Measurements from ENCODE around the gene FRMPD4.

The FRMPD4 gene

DNA sequence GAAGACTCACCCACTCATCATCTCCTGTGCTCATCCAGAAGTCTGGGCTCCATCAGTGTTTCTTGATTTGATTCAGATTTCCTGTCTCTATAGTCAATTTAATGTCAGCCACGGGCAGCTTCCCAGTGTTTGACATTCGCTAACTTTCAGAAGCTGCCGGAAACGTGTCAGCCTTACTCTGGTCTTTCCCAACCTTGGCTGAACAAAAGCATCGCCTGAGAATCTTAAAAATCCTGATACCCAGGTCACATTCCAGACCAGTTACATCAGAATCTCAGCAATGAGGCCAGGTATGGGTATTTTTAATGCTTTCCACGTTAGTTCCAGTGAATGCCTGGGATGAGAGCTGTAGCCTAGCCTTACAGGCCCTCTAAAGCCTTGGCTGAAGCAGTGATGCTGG is 233.8 kb downstream of the FRMPD4 start:
- DNase-seq, result no peak

DNA sequence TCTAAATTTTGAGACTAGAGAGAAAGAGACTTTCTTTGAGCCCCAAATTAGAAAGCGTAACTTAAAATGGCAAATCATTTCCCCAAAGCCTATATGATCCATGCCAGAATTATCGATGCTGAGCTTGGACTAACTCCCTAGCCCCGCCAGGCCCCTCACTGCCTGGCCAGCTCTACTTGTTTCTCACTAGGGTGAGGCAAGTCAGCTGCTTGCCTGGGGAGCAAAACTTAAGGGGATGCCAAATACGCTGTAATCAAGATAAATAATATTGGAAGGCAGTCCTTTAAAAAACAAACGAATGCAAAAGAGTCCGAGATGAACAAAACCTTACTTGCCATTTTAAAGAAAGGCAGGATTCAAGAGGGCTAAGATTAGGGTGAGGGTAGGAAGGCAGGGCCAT is 236.0 kb downstream of the FRMPD4 start:
- DNase-seq, result no peak

DNA sequence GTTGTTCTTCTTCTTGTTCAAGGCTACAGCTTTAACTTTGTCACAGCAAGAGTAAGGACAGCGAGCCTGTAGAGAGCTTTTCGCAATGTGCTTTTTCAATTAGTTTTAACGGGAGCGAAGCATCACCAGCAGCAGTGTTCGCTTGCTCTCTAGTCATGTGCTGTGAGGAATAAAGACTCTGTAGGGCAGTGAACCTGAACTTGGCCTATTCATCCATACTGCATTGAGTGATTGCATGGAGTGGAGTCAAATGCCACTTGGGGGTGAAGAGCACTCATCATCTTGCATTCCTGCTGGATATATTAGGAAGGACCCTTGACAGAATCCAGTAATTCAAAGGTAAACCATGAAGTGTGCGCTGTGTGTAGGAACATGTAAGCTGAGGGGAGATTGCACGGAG is 240.0 kb downstream of the FRMPD4 start:
- DNase-seq, result no peak

- DNase-seq, result no peak
Measured at GRCh38 chrX:12378706-12379105, 240.4 kb downstream of the FRMPD4 start.

DNA sequence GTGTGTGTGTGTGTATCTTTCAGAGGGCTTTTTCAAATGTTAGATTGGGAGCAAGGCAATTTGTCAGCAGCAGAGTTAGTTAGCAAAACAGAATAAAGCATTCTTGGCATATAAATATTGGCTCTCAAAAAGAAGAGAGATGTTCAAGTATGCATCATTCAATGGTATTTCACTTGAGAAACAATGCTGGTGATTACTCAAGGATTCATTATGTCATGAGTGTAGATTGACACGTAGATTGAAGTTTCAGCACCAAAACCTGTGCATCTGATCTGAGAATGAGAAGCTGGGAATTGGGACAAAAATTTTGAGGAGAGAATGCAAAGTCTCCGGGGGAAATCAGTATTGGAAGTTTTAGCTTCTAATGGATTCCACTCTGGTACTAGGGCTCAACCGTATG is 241.4 kb downstream of the FRMPD4 start:
- no peak for DNase-seq

DNA sequence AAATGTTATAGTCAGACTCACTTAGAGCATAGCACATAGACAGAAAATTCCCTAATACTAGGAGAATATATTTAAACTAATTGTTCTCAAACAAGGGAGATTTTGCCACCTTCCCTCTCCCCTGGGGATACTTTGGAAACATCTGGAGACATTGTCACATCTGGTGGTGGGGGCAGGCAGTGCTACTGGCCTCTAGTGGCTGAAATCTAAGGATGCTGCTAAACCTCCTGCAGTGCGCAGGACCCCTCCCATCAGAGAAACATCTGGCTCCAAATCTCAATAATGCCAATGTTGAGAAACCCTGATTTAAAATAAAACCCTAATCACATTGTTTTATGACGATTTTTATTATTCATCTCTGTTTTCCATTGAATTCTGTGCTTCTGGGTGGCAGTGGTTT is 244.9 kb downstream of the FRMPD4 start:
- DNase-seq, result no peak

DNA sequence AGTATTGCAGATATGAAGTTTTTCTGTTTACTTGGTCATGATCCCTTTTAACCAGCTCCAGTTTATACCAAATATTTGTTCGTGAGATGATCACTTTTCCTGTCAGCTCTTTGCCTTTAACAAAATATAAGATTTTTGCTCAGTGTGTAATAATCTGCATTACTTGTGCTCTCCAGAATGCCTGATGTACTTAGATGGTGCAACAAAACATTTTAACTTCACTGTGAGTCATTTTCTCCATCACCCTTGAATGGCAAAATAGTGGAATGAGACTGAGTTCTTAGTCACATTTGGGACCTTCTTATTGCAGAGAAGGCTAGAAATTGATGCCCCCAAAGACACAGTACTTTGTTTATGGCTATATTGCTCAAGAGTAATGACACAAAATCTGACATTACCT is 252.0 kb downstream of the FRMPD4 start:
- DNase-seq, result no peak

DNA sequence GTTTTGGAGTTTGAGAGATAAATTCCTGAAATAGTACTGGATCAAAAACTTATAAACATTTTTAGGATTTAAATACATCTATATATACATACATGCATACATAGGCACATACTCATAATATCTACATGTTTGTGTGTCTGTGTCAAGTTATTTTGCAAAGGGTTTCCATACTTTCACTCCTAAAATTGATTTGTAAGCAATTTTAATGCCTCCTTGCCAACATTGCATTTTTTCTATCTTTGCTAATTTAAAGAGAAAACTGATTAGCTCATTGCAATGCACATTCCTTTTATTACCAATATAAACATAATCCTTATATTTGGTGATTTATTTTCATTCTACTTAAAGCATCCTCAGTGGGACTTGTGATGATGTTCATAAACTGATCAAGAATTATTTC is 258.3 kb downstream of the FRMPD4 start:
- no peak for DNase-seq

DNA sequence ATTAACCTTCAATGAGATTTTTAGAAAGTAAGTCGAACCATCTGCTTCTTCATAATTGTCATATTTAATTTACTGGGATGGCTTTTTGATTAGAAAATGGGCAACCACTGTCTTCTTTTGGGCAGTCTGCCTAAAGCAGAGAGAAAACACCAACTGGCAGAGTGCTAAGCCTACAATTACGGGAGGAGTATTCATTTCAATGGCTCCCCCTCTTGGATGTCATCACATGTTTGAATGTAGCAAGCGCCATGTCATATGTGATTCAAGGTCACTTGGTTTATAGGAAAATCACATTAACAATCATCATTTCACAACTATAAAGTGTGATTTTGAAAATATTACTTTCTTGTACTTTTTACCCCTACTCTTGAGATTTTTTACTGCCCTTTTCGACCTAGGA is 261.9 kb downstream of the FRMPD4 start:
- DNase-seq, result no peak

GRCh38 chrX:12401252-12401651 is 263.0 kb downstream of the FRMPD4 start:
- DNase-seq, result no peak

GRCh38 chrX:12403474-12404082 is 265.3 kb downstream of the FRMPD4 start:
- DNase-seq, result no peak

- DNase-seq, result no peak
Measured at GRCh38 chrX:12405306-12405705, 267.0 kb downstream of the FRMPD4 start.

DNA sequence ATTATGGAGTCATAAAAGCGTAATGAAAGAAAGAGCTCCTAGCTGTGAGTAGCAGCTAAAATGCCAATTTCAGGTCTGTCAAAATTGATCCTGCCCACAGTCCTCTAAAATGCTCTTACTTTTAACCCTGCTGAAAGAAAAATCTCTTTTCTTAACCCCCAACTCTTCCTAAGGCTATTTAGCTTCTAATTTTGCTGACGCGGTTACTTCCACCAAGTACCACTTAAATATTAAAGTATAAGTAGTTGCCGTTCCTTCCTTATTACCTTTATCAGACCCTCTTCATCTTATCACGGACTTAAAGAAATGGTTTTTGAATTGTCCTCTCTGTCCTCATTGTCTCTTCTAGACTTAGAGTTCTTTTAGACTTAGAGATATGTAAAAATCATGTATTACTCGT is 272.2 kb downstream of the FRMPD4 start:
- DNase-seq, result no peak

- no peak for DNase-seq
Measured at GRCh38 chrX:12411831-12412230, 273.6 kb downstream of the FRMPD4 start.

DNA sequence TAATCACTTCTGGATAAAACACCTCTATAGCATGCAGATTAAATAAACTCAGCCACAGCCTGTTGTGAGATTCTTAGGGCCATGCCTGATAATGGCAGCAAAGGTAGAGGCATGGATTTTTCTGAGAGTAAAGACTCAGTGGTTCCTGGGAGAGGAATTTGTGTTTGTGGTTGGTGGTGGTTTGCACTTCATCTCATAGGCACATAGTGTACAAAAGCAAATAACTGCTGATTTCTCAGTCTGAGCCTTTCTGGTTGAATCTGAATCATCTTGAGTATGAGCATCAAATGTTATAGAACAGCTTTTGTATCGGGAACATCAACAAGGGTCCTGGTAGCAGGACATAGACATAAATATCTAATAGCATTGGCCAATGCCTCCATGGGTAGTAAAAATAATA is 274.3 kb downstream of the FRMPD4 start:
- DNase-seq, result no peak

DNA sequence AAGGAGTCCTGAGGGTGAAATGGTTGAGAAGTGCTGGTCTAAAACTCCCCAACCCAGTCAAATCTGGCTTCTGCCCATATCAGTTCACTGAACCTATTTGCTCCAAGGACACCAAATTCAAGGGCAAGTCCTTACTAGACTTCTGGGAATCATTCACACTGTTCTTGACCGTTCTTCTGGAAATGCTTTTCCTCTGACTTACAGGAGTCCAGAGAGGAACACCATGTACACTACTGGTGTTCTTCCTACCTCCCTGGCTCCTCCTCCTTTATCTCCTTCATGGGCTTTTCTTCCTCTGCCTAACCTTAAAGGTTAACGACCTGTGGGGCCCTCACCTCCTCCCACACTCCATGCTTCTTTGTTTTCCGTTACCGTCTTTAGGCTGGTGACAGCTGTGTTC is 281.3 kb downstream of the FRMPD4 start:
- no peak for DNase-seq

GRCh38 chrX:12421918-12422317 is 283.6 kb downstream of the FRMPD4 start:
- no peak for DNase-seq

DNA sequence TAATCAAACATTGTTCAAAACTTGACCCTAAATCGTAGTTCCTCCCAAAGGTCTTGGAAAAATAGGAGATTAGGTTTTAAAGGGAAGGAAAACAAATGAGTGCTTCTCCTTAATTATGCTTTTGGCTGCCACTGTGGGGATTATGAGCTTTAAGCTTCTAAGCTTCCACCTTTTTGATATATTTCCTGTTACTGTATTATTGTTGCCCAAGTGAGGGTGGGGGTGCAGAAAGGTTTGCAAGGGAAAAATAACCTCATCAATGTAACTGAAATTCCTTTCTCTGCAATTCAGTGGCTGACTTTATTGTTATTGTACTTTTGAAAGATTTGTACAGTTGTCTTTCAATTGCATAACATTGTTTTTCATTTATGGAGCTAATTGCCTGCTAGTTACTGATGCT is 285.1 kb downstream of the FRMPD4 start:
- no peak for DNase-seq

- DNase-seq, result no peak
Measured at GRCh38 chrX:12425496-12425895, 287.2 kb downstream of the FRMPD4 start.

- DNase-seq, result no peak
Measured at GRCh38 chrX:12426420-12426819, 288.1 kb downstream of the FRMPD4 start.

- no peak for DNase-seq
Measured at GRCh38 chrX:12434493-12434892, 296.2 kb downstream of the FRMPD4 start.

- DNase-seq, result no peak
Measured at GRCh38 chrX:12439416-12439815, 301.1 kb downstream of the FRMPD4 start.

GRCh38 chrX:12440246-12440645 is 302.0 kb downstream of the FRMPD4 start:
- DNase-seq, result no peak

DNA sequence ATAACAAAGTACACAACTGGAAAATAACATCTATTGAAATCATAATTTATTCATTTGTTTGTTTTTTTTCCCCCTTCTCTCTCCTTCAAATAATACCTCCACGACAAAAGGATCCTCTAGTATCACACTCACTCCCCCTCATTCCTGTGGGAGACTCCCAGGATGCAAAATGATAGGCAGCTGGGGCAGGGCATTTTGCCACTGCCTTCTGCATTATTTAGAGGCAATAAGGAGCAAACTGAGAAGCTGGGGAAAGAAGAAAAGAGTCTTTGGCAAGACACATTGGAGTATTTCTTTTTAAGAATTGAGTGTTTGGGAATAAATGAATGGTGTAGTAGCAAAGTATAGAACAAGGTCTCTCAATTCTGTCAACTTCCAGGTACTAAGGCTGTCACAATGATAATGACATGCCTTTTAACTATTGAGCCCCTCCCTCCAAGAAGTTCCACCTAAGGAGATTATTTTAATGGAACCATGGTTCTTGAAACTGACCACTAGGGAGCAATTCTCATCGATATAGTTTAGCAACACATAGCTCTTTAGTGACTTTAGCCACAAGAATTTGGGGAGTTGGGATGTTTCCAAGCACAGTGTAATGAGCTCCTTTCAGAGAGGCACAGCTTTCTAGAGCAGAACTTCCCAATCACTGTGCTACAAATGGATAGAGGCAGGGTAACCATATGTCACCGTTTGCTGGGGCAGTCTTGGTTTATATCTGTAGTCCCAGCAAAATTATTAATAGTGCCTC is 303.3 kb downstream of the FRMPD4 start:
- no peak for DNase-seq

GRCh38 chrX:12443534-12444098 is 305.3 kb downstream of the FRMPD4 start:
- DNase-seq, result no peak
